ENCODE results near the gene ADAP1.
A peak's percentile ranks its signal among the peaks of the same experiment; 100 is the strongest.

Gene ADAP1

DNA sequence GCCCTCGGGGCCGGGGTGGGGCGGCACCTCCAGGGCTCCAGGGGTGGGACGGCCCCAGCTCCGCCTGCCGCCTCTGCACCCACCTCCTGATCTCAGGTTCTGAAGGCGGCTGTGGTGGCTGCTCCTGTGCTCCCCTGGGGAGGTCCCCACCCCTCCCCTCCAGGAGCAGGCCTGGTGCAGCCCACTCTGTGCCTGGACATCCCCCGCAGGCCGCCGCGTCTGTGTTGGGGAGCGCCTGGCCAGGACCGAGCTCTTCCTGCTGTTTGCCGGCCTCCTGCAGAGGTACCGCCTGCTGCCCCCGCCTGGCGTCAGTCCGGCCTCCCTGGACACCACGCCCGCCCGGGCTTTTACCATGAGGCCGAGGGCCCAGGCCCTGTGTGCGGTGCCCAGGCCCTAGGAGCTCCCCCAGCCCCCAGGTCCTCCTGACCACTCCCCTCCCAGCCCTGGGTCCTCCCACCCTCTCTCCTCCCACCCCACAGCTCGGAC is 34.0 kb upstream of the ADAP1 start:
- no peak for DNase-seq

DNA sequence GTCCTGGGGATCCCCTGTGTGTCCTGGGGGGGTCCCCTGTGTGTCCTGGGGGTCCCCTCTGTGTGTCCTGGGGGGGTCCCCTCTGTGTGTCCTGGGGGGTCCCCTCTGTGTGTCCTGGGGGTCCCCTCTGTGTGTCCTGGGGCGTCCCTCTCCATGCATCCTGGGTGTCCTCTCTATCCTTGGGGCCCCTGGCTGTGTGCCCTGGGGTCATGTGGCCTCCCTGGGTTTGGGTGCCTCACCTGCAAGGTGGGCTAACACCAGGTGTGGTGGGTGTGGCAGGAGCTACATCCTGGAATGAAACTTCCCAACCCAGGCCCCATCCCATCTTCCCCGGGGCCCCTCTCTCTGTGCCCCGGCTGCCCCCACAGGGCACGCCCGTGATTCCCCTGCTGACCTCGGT is 33.4 kb upstream of the ADAP1 start:
- DNase-seq: no peak

DNA sequence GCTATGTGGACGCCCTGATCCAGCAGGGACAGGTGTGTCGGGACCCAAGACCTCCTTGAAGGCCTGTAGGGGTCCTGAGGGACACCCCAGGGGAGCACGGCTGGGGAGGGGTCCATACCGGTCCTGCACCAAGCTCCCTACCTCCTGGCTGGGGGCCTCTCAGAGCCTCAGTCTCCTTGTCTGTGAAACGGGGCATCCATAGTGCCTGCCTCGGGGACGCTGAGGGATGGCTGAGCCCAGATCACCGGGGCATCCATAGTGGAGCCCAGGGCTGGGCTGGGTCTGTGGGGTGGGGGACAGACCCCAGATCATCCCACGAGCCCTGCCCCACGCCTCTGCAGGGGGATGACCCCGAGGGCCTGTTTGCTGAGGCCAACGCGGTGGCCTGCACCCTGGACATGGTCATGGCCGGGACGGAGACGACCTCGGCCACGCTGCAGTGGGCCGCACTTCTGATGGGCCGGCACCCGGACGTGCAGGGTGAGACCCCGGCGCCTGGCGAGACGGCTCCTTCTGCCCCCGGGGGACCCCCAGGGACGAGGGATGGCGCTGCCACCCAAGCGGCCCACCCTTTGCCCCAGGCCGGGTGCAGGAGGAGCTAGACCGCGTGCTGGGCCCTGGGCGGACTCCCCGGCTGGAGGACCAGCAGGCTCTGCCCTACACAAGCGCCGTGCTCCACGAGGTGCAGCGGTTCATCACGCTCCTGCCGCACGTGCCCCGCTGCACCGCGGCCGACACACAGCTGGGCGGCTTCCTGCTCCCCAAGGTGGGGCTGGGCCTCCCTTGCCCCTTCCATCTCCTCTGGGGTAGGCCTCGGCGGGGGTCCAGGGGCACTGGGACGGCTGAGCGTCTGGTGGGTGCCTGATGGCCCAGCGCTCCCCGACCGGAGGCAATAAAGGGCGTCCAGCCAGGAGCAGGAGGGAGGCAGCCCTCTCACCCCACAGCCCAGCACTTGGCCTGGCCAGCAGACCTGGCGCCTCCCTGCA is 32.6 kb upstream of the ADAP1 start:
- no peak for DNase-seq

GRCh38 chr7:985915-986741 is 31.6 kb upstream of the ADAP1 start:
- DNase-seq: no peak

GRCh38 chr7:985127-985416 is 30.6 kb upstream of the ADAP1 start:
- DNase-seq: no peak

- DNase-seq: no peak
Measured at GRCh38 chr7:984361-985126, 30.1 kb upstream of the ADAP1 start.

GRCh38 chr7:983616-984071 is 29.2 kb upstream of the ADAP1 start:
- DNase-seq: no peak

- no peak for DNase-seq
Measured at GRCh38 chr7:983004-983615, 28.6 kb upstream of the ADAP1 start, which contains the start of gene CYP2W1. Gene CYP2W1 (plus strand): TSS chr7:983181. CDS start chr7:983212, 31 bp downstream.

- DNase-seq: no peak
Measured at GRCh38 chr7:982511-983003, 28.1 kb upstream of the ADAP1 start.

DNA sequence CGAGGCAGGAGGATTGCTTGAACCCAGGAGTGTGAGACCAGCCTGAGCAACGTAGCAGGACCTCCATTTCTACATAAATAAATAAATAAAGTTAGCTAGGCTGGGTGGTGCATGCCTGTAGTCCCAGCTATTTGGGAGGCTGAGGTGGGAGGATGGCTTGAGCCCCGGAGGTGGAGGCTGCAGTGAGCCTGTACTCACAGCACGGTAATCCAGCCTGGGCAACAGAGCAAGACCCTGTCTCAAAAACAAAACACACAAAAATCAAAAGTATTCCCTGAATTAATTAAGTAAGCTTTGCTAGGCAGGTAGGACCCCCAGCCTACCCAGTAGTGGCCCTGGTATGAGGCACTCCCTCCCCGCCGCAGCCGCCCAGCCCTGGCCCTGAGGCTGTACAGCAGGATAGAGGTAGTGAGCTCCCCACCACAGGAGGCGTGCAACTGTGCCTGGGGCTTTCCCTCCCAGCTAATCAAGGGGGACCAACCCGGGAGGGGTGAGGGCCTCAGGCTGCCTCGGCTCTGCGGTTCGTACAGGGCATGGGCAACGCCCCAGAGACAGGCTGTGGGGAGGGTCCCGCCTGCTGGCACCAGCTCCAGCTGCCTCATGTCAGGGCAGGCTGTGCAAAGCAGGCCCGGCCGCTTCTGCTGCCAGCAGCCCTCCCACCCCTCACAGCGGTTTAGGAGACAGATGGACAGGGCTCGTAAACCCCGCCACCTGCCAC is 27.5 kb upstream of the ADAP1 start:
- no peak for DNase-seq

DNA sequence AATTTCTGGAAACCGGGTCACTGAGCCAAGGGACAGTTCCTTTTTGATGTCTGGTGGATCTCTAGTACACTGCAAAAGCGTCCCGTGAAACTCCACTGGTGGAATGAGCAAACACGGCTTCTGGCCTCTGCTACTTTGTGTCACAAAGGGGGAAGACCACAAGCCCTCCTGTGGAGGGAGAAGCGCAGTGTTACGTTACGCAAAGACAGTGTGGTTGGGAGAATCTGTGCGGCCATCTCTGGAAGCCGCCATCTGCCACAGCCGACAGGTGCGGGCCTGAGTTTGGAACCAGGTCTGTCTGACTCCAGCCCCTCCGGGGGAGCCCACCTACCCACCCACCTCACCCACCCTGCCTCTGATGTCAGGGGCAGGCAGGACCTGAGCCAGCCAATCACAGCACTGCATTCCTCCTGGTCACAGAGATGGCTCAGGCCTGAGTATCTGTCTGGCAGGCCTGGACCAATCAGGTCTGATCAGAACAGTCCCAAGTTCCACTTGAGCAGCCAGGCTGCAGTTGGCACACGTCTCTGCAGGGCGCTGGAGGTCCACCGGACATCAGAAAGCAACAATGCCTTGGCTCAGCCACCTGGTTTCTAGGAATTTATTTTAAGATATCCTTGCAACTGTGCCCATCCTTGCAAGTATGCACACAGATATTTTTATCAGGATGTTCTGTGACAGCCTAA is 25.5 kb upstream of the ADAP1 start:
- no peak for DNase-seq

GRCh38 chr7:979151-979550 is 24.7 kb upstream of the ADAP1 start:
- DNase-seq: no peak

DNA sequence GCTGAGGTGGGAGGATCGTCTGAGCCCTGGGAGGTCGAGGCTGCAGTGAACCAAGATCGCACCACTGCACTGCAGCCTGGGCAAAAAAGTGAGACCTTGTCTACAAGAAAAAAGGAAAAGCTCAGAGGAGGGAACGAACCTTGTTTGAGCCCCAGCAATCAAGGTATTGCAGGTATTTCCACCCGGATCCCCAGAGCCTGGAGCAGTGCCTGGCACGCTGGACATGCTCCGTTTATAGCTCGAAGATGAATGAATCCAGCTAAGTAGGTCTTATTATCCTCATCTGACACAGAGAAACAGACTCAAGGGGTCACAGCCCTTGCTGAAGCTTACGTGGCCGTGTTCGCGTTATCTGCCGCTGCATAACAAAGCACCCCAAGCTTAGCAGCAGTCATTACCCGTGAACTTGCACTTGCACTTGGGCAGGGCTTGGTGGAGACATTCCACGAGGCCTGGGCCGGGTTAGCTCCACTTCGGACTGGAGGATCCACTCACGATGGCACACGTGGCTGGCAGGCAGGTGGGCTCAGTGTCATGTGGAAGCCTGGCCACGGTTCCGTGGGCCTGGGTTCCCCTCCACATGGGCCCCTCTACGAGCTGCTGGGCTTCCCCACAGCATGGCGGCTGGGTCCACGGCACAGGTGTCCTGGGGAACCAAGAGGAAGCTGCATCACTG is 24.1 kb upstream of the ADAP1 start:
- DNase-seq: no peak

GRCh38 chr7:978049-978346 is 23.5 kb upstream of the ADAP1 start:
- DNase-seq: no peak

DNA sequence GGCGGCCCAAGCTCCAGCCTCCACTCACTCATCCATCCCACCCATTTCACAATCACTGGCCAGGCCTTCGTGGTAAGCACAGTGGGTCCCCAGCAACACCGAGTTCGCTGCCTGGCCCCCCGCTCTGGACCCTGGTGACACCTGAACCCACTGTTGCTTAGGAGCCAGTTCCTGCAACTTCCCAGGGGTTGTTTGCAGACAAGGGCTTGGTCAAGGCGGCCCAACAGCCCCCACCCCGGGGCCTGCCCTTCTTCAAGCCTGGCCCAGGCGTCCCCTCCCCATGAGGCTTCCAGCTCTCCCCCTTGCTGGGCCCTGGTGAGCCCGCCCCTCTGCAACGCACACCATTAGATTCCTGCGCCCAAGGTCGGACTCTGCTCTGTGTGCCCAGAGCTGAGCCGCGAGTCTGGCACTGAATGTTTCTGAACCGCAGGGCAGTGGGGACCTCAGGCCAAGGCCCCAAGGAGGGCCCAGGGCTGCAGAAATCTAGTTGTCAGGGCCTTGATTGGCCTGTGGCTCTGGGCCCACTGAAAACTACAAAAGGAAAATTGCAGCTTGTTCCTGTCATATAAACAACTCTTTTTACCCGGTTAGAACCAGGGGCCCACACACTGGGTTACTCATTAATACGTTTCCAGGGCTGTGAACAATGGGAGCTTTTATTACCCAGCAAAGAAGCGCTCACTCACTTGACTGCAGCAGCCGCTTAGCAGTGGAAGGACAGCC is 23.0 kb upstream of the ADAP1 start:
- no peak for DNase-seq

DNA sequence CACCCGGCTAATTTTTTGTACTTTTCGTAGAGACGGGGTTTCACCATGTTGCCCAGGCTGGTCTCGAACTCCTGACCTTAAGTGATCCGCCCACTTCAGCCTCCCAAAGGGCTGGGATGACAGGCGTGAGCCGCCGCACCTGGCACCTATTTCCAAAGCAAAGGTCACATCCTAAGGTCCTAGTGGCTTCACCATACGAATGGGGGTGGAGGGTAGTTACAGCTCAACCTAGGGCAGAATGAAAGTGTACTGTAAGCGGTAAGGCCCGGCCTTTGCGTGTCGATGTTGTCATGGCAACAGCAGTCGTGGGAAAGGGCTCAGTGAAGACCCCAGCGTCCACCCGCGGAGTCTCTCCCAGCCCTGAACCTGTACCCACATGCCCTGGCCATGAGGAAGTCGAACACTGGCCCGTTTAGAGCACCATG is 22.4 kb upstream of the ADAP1 start:
- no peak for DNase-seq

- no peak for DNase-seq
Measured at GRCh38 chr7:975702-976473, 21.4 kb upstream of the ADAP1 start.

DNA sequence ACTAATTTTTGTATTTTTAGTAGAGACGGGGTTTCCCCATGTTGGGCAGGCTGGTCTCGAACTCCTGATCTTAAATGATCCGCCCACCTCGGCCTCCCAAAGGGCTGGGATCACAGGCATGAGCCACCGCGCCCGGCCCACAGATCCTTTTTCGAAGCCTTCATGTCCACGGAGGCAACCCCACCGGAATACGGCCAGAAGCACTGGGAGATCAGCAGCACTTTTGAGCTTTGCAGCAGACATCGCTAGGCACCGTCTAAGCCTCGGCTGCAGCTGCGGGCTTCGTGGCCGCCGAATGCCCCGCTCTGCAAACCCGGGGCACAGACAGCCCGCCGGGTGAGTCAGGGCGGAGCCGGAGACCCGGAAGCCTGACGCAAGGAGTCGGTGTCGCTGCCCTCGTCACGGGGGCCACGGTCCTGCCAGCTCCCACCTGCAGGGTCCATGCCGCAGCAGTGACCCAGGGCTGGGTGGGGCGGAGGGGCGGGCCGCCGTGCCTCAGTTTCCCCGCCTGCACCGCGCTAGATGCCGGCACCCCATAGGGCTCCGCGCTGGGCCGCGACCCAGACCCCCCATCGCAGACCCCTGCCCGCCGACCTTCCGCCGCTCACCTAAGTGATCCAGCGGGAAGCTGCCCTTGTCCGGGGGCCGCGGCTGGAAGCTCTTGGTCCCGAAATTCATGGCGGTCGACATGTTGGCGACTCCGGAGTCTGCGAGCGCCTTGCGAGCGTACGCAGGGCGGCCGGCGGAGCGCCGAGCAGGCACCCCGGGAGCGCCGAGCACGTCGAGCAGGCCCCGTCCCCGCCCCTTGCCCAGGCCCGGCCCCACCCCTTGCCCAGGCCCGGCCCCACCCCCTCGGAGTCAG is 20.6 kb upstream of the ADAP1 start, which contains the start of gene COX19:
Gene COX19, minus strand, starts transcription at position 730 of the 862 bp plus-strand sequence. Its CDS starts 40 bp downstream, at position 690.
- peak; percentile 20 for DNase-seq

All from NCI-H1417 treated with DMSO at 0.1 percent for 48 hours (cell line).